Measurements from ENCODE around the gene PZP. TPM values are rescaled to one million over a fixed set of nuclear protein-coding genes. Genes with fewer than 3 reads are reported as not detected.
"Not testable (repeated sequence)": the region's sequence is repeated elsewhere in the genome, so short reads cannot be mapped to it uniquely, and the experiment has no call there.

Gene PZP
- total and polyA plus RNA-seq, 10 of the 15 experiments (the other 5 are each of a cell fraction or from before 2014, with no cell fraction given), result not detected

GRCh38 chr12:9169979-9170634, 38.1 kb downstream of the PZP start (continued):
- TF ChIP-seq BCL11A (IDR thresholded peaks at IDR 0.05; ENCODE audit: low read depth, low read length), result no peak
- no peak for TF ChIP-seq YY1 (IDR thresholded peaks at IDR 0.05; ENCODE audit: low read depth, low read length)
- TF ChIP-seq EP300 (IDR thresholded peaks at IDR 0.05; ENCODE audit: borderline replicate concordance in 1 of 2, control insufficient read depth in 1 of 2, low read depth in 2 of 2, low read length in 2 of 2), result no peak

GRCh38 chr12:9167345-9167744, 40.9 kb downstream of the PZP start:
- 31% methylated on average over 4 of the region's 5 CpGs for WGBS (ENCODE audit: insufficient coverage, insufficient replicate concordance, low lambda C conversion rate, missing lambda C conversion rate)
- H3K27ac ChIP-seq (ENCODE audit: control insufficient read depth, insufficient read depth); H2AFZ ChIP-seq (ENCODE audit: control insufficient read depth, low read depth, low read length); intact Hi-C loops (cut with micrococcal nuclease; ENCODE audit: unreplicated experiment); ATAC-seq; H3K79me2 ChIP-seq (ENCODE audit: control insufficient read depth, insufficient read depth, low read length); H3K4me1 ChIP-seq (ENCODE audit: control insufficient read depth, insufficient read depth, low read length); H3K4me2 ChIP-seq (ENCODE audit: control insufficient read depth, insufficient read depth); H3K4me3 ChIP-seq; CTCF ChIA-PET; H3K36me3 ChIP-seq (ENCODE audit: control insufficient read depth in 2 of 2, insufficient read depth in 2 of 2, low read length in 1 of 2); SMC1A ChIA-PET (ENCODE audit: uncharacterized antibody, unreplicated experiment); in situ Hi-C loops (cut with MboI); RAD21 ChIA-PET (ENCODE audit: unreplicated experiment); POLR2A ChIA-PET; H3K27me3 ChIP-seq (replicated peaks in 1 of 2; ENCODE audit: control insufficient read depth in 2 of 2, insufficient read depth in 2 of 2, low read length in 1 of 2); H3K9me3 ChIP-seq (replicated peaks; ENCODE audit: control insufficient read depth, insufficient read depth, low read length); BruUV-seq (replicated peaks); DNase-seq (ENCODE audit: low read depth, low spot score); FAIRE-seq; H4K20me1 ChIP-seq (ENCODE audit: control insufficient read depth, insufficient read depth); H3K9ac ChIP-seq (ENCODE audit: control insufficient read depth, insufficient read depth, low read length): not testable (repeated sequence)

- CTCF ChIA-PET, result no interaction called here
- ATAC-seq, result no peak
- TF ChIP-seq SMC3 (IDR thresholded peaks at IDR 0.05; ENCODE audit: borderline replicate concordance, low read length) (no peak), REST (IDR thresholded peaks at IDR 0.05; ENCODE audit: low read depth, low read length) (no peak), ZNF384 (IDR thresholded peaks at IDR 0.05; ENCODE audit: borderline replicate concordance, low read depth, low read length) (no peak), DPF2 (IDR thresholded peaks at IDR 0.05) (no peak), ESRRA (IDR thresholded peaks at IDR 0.05; ENCODE audit: low read length) (no peak), YBX1 (IDR thresholded peaks at IDR 0.05) (no peak), CREB1 (IDR thresholded peaks at IDR 0.05; ENCODE audit: low read depth) (no peak), NKRF (conservative IDR thresholded peaks at IDR 0.05) (no peak)
These were observed 44.8 kb downstream of the PZP start for GRCh38 chr12:9163392-9163791.

More at GRCh38 chr12:9163392-9163791, 44.8 kb downstream of the PZP start:
- Histone ChIP-seq H2AFZ (ENCODE audit: control insufficient read depth, low read depth, low read length) (no peak overlapping the region), H3K9ac (ENCODE audit: control insufficient read depth, insufficient read depth, low read length) (no peak overlapping the region), H3K4me1 (ENCODE audit: control insufficient read depth, insufficient read depth, low read length) (no peaks in the 10 kb centered on the region), H3K9me3 (replicated peaks; ENCODE audit: control insufficient read depth, insufficient read depth, low read length) (no peaks in the 10 kb centered on the region), H3K4me3 (no peak overlapping the region), H3K27me3 (replicated peaks in 1 of 2; ENCODE audit: control insufficient read depth in 2 of 2, insufficient read depth in 2 of 2, low read length in 1 of 2) (no peaks in the 10 kb centered on the region), H3K27ac (ENCODE audit: control insufficient read depth, insufficient read depth) (no peak overlapping the region), H4K20me1 (ENCODE audit: control insufficient read depth, insufficient read depth) (no peaks in the 10 kb centered on the region), H3K36me3 (ENCODE audit: control insufficient read depth in 2 of 2, insufficient read depth in 2 of 2, low read length in 1 of 2) (no peaks in the 10 kb centered on the region), H3K79me2 (ENCODE audit: control insufficient read depth, insufficient read depth, low read length) (no peaks in the 10 kb centered on the region), H3K4me2 (ENCODE audit: control insufficient read depth, insufficient read depth) (no peak overlapping the region)
- 68% methylated on average over 3 of the region's 5 CpGs for WGBS (ENCODE audit: insufficient coverage, insufficient replicate concordance, low lambda C conversion rate, missing lambda C conversion rate)
- BruUV-seq (replicated peaks), result no TSS peak
- no peak for FAIRE-seq
- ChIA-PET RAD21 (ENCODE audit: unreplicated experiment) (no interaction called here), POLR2A (no interaction called here), SMC1A (ENCODE audit: uncharacterized antibody, unreplicated experiment) (no interaction called here)
- in situ Hi-C loops (cut with MboI) (no loop called here), intact Hi-C loops (cut with micrococcal nuclease; ENCODE audit: unreplicated experiment) (no loop called here)
- DNase-seq (ENCODE audit: low read depth, low spot score), result no peak
